Fibroblast of gingiva (primary cell): ENCODE results near the gene KIF7.

Experiments
- DNase-seq: peaks from one replicate; pipeline ENCODE4 v3.0.0-alpha.2; 2011; ENCODE audit warnings: low read depth

Gene KIF7

GRCh38 chr15:89670971-89671560 lies 15.8 kb upstream of the KIF7 start:
- no peak for DNase-seq

GRCh38 chr15:89669941-89670340 lies 14.7 kb upstream of the KIF7 start:
- DNase-seq, result no peak

GRCh38 chr15:89669309-89669865 lies 14.1 kb upstream of the KIF7 start:
- DNase-seq, result no peak

GRCh38 chr15:89668171-89668570 lies 12.9 kb upstream of the KIF7 start:
- no peak for DNase-seq

GRCh38 chr15:89667706-89667960 lies 12.4 kb upstream of the KIF7 start:
- DNase-seq, result no peak

- DNase-seq, result no peak
Observed at GRCh38 chr15:89666858-89667705, 11.8 kb upstream of the KIF7 start.

- no peak for DNase-seq
Observed at GRCh38 chr15:89666184-89666857, 11.1 kb upstream of the KIF7 start.

GRCh38 chr15:89665449-89666181 lies 10.3 kb upstream of the KIF7 start:
- DNase-seq, result peak; percentile 65

GRCh38 chr15:89664441-89665350 lies 9.4 kb upstream of the KIF7 start:
- DNase-seq, result no peak

GRCh38 chr15:89662893-89663626 lies 7.8 kb upstream of the KIF7 start:
- peak; percentile 92 for DNase-seq

- no peak for DNase-seq
Observed at GRCh38 chr15:89660556-89660955, 5.3 kb upstream of the KIF7 start.

GRCh38 chr15:89659295-89659694 lies 4.0 kb upstream of the KIF7 start:
- DNase-seq, result no peak

- DNase-seq, result no peak
Observed at GRCh38 chr15:89657686-89658200, 2.5 kb upstream of the KIF7 start.

GRCh38 chr15:89656116-89656815 lies 999 bp upstream of the KIF7 start:
- no peak for DNase-seq

- DNase-seq, result peak; percentile 45
Observed at GRCh38 chr15:89654301-89654761, 936 bp downstream of the KIF7 start.

GRCh38 chr15:89653578-89653977 lies 1.7 kb downstream of the KIF7 start:
- DNase-seq, result no peak

GRCh38 chr15:89652666-89653065 lies 2.6 kb downstream of the KIF7 start:
- DNase-seq, result no peak

GRCh38 chr15:89652131-89652530 lies 3.1 kb downstream of the KIF7 start:
- no peak for DNase-seq

GRCh38 chr15:89649716-89650115 lies 5.6 kb downstream of the KIF7 start:
- DNase-seq, result no peak
